ENCODE data around the gene ARGLU1. TPM values are rescaled to one million over a fixed set of nuclear protein-coding genes. Genes with fewer than 3 reads are reported as not detected.
A peak's percentile ranks its signal among the peaks of the same experiment; 100 is the strongest.

ARGLU1 gene
- total RNA-seq, 2 experiments from 2014 or later: 82.3 to 86.6 TPM

DNA sequence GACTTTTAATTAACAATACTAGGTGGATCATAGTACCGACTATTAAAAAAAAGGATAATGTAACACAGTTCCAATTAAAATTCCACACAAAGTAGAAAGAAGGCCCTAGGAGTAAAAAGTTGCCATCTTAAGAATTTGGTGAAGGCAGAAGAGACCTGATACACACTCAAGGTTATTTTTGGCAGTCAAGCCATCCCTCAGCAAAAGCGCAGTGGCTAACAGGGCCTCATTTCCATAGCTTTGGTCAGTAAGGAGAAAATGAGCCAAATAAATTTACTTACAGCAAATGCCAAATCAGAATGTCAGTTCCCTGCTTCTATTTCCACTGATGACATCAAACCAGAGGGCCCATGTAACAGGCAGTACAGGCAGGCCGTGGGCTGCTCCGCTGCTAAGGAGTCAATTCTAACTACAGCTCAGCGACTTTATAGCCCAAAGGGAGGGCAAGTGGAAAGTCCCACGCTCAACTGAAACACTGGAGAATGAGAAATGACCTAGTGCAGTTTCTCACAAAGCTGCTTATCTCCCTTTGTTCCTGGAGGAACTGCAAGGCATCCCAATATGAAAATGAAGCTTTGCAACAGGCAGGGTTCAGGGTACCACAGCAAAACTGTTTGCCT, 6.3 kb downstream of the ARGLU1 start:
- DNase-seq: peak; percentile 76
- Mint-ChIP-seq H3K27me3 (ENCODE audit: low read depth) (no peaks in the 10 kb centered on the region), H3K27ac (peak overlapping the region; percentile 30), H3K9me3 (no peaks in the 10 kb centered on the region), H3K36me3 (ENCODE audit: low read depth) (peaks cover 41% of the 10 kb centered on the region), H3K4me3 (no peak overlapping the region), H3K4me1 (ENCODE audit: low read depth) (peaks cover 67% of the 10 kb centered on the region)
- intact Hi-C loops (cut with micrococcal nuclease): loop anchor here (1.0 kb wide), 2 partner anchors 9 to 59 kb away; no protein-coding TSS in a partner anchor
- CTCF ChIA-PET: no interaction called here

DNA sequence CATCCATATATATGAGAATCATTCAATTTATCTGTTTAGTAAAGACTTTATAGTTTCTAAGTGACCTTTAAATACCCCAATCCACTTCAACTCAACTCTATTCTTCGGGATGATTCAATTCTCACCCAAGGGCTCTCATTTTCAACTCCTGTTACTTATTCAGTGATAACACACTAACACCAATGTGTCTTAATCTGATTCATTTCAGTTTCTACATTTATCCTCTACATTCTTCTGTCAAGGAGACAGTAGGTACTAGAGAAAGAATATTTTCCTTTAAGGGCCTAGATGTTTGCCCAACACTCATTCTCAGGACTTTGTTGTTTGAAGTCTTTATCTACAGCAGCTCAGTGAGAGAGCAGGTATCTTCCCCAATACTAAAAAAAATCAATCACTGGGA, 7.1 kb downstream of the ARGLU1 start:
- Mint-ChIP-seq H3K27me3 (ENCODE audit: low read depth) (no peaks in the 10 kb centered on the region), H3K36me3 (ENCODE audit: low read depth) (peaks cover 42% of the 10 kb centered on the region), H3K27ac (peak overlapping the region; percentile 56), H3K9me3 (no peaks in the 10 kb centered on the region), H3K4me3 (no peak overlapping the region), H3K4me1 (ENCODE audit: low read depth) (peaks cover 67% of the 10 kb centered on the region)
- intact Hi-C loops (cut with micrococcal nuclease): loop anchor here (1.0 kb wide), 2 partner anchors 9 to 59 kb away; no protein-coding TSS in a partner anchor
- CTCF ChIA-PET: interaction anchor here (0.7 kb wide), 1 partner anchor 10 kb away, joined by 3 read pairs; no protein-coding TSS in a partner anchor
- no peak for DNase-seq

DNA sequence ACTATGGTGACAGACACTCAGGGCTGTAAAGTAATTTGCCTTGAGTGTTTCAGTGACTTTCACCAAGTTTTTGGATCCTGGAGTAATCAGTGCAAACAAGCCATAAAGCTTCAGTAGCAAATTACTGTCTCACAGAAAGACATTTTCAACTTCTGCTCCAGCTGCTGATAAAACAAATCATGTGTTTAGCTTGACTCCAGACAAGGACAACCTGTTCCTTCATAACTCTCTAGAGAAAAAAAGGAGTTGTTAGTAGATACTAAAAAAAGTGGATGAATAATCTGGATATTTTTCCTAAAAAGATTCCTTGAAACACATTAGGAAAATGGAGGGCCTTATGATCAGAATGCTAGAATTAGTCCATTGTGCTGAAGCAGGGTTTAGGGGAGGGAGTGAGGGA, 9.4 kb downstream of the ARGLU1 start:
- DNase-seq: no peak
- CTCF ChIA-PET: no interaction called here
- Mint-ChIP-seq H3K4me1 (ENCODE audit: low read depth) (peaks cover 57% of the 10 kb centered on the region), H3K27ac (no peak overlapping the region), H3K4me3 (no peak overlapping the region), H3K9me3 (no peaks in the 10 kb centered on the region), H3K36me3 (ENCODE audit: low read depth) (peaks cover 52% of the 10 kb centered on the region), H3K27me3 (ENCODE audit: low read depth) (no peaks in the 10 kb centered on the region)
- intact Hi-C loops (cut with micrococcal nuclease): no loop called here

DNA sequence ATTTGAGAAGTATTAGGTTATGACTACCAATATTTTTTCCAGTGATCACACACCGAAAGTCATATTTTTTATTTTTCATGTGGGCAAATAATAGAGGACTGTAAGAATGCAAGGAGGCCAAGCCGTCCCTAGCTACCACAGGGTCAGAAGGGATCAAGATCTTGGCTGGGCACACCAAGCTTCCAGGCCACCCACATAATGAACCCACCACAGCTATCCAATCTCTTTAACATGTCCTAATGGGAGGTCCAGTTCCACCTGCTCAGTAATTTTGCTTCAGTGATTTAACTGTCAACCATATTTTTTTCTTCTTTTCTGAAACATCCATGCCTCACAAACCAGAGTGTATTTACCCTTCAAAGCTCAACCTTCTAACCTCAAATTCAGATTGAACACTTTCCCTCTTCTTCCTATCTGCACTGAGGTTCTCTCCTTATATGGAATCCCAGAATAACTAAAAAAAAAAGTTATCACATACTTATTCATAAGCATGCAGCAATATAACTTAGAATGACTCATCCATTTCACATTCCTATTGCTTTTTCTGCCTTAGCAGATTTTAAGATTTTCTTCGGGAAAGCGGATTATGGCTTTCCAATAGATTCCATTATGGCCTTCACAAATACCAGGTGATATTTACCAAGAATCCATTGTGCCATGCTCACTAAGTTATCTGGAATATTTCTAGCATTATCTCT, 12.2 kb downstream of the ARGLU1 start:
- peaks cover 41% of the 10 kb centered on the region for H3K4me1 Mint-ChIP-seq (ENCODE audit: low read depth)
- H3K36me3 Mint-ChIP-seq (ENCODE audit: low read depth): peaks cover 62% of the 10 kb centered on the region
- H3K27me3 Mint-ChIP-seq (ENCODE audit: low read depth): no peaks in the 10 kb centered on the region
- no peak for DNase-seq
- intact Hi-C loops (cut with micrococcal nuclease): no loop called here
- CTCF ChIA-PET: no interaction called here
- H3K27ac Mint-ChIP-seq: no peak overlapping the region
- H3K9me3 Mint-ChIP-seq: no peaks in the 10 kb centered on the region
- H3K4me3 Mint-ChIP-seq: no peak overlapping the region

DNA sequence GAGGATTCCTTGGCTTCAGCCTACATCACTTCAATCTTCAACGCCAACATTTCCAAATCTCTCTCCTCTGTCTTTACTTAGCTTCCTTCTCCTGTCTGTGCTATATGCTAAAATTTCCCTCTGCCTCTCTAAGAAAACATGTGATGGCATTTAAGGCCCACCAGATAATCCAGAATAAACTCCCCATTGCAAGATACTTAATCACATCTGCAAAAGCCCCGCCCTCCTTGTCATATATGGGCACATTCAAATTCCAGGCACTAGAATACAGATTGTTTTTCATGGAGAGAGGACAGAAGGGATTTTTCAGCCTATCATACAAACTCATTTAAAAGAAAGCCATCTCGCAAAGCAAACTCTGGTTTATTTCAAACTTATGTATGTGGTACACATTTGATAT, 16.2 kb downstream of the ARGLU1 start:
- H3K27ac Mint-ChIP-seq: no peak overlapping the region
- intact Hi-C loops (cut with micrococcal nuclease): loop anchor here (2.0 kb wide), 1 partner anchor 15 kb away; no protein-coding TSS in a partner anchor
- H3K4me3 Mint-ChIP-seq: no peak overlapping the region
- H3K27me3 Mint-ChIP-seq (ENCODE audit: low read depth): no peaks in the 10 kb centered on the region
- H3K9me3 Mint-ChIP-seq: no peaks in the 10 kb centered on the region
- DNase-seq: no peak
- CTCF ChIA-PET: interaction anchor here (0.8 to 1.1 kb wide), 2 partner anchors 18 to 68 kb away, joined by 3 read pairs; no protein-coding TSS in a partner anchor
- peaks cover 31% of the 10 kb centered on the region for H3K4me1 Mint-ChIP-seq (ENCODE audit: low read depth)
- peaks cover 51% of the 10 kb centered on the region for H3K36me3 Mint-ChIP-seq (ENCODE audit: low read depth)

DNA sequence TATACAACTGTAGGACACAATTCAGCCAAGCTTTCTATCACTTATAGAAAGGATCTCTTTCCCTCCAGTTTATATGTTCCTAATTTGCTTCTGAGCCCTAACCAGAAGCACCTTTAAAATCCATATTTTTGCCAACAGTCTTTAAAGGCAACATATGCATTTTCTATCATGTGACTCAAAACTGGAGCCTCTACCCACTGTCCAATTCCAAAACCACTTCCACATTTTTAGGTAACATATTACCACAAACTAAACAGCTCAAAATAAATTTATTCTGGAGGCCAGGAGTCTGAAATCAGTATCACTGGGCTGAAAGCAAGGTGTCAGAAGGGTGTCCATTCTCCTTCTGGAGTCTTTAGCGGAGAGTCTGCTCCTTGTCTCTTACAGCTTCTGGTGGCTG, 16.6 kb downstream of the ARGLU1 start:
- peaks cover 29% of the 10 kb centered on the region for H3K4me1 Mint-ChIP-seq (ENCODE audit: low read depth)
- H3K27me3 Mint-ChIP-seq (ENCODE audit: low read depth): no peaks in the 10 kb centered on the region
- H3K4me3 Mint-ChIP-seq: no peak overlapping the region
- DNase-seq: no peak
- CTCF ChIA-PET: interaction anchor here (0.5 to 1.1 kb wide), 3 partner anchors 10 to 69 kb away, joined by 3 read pairs; no protein-coding TSS in a partner anchor
- H3K9me3 Mint-ChIP-seq: no peaks in the 10 kb centered on the region
- no peak overlapping the region for H3K27ac Mint-ChIP-seq
- intact Hi-C loops (cut with micrococcal nuclease): loop anchor here (2.0 kb wide), 1 partner anchor 15 kb away; no protein-coding TSS in a partner anchor
- H3K36me3 Mint-ChIP-seq (ENCODE audit: low read depth): peaks cover 47% of the 10 kb centered on the region

DNA sequence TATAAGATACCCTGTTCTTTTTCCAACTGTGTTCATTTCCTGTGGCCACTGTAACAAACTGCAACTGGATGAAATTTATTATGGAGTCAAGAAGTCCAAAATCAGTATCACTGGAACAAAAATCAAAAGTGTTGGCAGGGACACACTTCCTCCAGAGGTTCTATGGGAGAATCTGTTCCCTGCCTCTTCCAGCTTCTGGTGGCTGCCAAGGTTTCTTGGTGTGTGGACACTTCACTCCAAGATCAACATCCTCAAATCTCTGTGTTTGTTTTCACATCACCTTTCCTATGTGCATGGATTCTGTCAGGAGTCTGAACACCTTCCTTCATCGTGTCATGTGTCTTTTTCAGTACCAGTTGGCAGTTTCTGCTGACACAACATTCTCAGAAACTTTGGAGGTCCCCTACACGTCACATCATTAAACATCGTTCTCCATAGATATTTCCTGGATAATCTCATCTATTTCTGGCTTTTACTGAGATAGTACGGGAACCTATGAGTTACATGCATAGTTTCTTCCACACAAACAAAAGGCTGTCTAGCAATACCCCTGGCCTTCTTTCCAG, 17.3 kb downstream of the ARGLU1 start:
- Mint-ChIP-seq H3K9me3 (no peaks in the 10 kb centered on the region), H3K27me3 (ENCODE audit: low read depth) (no peaks in the 10 kb centered on the region), H3K36me3 (ENCODE audit: low read depth) (peaks cover 40% of the 10 kb centered on the region), H3K27ac (peak overlapping the region; percentile 20), H3K4me1 (ENCODE audit: low read depth) (peaks cover 24% of the 10 kb centered on the region), H3K4me3 (no peak overlapping the region)
- DNase-seq: no peak
- intact Hi-C loops (cut with micrococcal nuclease): loop anchor here (2.0 kb wide), 1 partner anchor 16 kb away; no protein-coding TSS in a partner anchor
- CTCF ChIA-PET: interaction anchor here (0.5 to 1.1 kb wide), 3 partner anchors 10 to 17 kb away, joined by 3 read pairs; no protein-coding TSS in a partner anchor

DNA sequence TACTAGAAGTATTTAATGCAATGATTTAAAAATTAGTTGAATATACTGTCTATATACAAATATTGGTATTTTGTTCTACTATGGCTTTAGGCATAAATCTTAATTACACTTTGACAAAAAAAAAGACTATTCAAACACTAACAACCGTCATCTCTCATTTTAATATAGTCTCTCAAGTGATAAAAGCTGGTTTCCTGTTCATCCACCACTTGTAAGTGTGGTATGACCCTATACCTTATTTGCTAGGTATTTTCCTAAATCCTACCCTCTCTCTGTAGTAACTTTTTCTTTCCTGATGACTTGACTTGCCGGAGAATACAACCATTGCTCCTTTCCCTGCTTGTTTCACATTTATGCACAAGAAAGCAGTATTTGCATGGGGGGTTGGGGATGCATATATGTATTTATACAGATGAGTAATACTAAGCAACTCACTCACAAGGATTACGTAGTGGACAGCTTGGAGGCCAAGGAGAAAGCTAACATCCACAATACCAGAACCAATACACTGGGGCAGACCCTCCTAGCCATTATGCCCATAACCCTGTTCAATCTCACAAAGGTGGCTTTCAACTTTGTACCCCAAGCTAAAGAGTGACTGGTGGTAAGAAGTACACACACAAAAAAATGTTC, 19.8 kb downstream of the ARGLU1 start:
- peaks cover 13% of the 10 kb centered on the region for H3K4me1 Mint-ChIP-seq (ENCODE audit: low read depth)
- H3K9me3 Mint-ChIP-seq: no peaks in the 10 kb centered on the region
- H3K27ac Mint-ChIP-seq: no peak overlapping the region
- peaks cover 22% of the 10 kb centered on the region for H3K36me3 Mint-ChIP-seq (ENCODE audit: low read depth)
- CTCF ChIA-PET: no interaction called here
- DNase-seq: no peak
- intact Hi-C loops (cut with micrococcal nuclease): no loop called here
- no peak overlapping the region for H3K4me3 Mint-ChIP-seq
- no peaks in the 10 kb centered on the region for H3K27me3 Mint-ChIP-seq (ENCODE audit: low read depth)

DNA sequence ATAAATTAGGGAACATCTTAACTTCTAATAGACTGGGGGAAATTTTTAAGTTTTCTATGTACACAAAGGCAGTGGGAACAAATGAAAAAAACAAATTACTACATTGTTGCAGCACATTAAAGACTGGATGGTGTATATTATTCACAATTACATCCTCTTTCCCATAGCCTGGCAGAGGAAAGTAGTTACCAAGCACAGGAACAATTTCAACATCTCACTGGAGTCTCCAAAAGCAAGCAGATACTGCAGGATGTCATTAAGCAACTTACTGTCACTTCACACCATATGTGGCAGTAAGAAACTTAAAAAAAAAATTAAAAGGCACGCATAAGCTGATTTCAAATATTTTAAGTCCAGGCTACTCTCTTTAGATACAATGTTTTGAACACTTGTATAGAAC, 26.1 kb downstream of the ARGLU1 start:
- Mint-ChIP-seq H3K27ac (no peak overlapping the region), H3K4me1 (ENCODE audit: low read depth) (no peaks in the 10 kb centered on the region), H3K27me3 (ENCODE audit: low read depth) (no peaks in the 10 kb centered on the region), H3K9me3 (no peaks in the 10 kb centered on the region), H3K36me3 (ENCODE audit: low read depth) (peaks cover 3% of the 10 kb centered on the region), H3K4me3 (no peak overlapping the region)
- intact Hi-C loops (cut with micrococcal nuclease): no loop called here
- CTCF ChIA-PET: interaction anchor here (0.6 to 0.9 kb wide), 2 partner anchors 15 to 1846 kb away, joined by 4 read pairs; no protein-coding TSS in a partner anchor
- DNase-seq: no peak

DNA sequence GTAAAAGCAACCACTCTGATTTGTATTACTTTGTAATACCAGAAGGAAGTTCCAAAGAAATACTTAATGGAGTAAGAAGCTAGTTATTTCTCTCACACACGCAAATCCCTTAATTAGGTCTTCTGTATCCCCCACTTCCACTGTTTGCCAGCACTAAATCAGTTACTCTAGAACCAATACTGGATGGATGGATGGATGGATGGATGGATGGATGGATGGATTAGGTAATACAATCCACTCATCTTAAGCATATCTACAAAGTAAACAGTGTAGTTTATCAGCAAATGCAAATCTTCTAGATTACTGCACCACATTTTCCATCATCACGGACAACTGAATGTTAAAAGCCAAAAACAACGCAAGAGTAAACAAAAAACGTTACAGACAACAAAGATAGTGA, 27.3 kb downstream of the ARGLU1 start:
- Mint-ChIP-seq H3K27ac (no peak overlapping the region), H3K4me3 (no peak overlapping the region), H3K27me3 (ENCODE audit: low read depth) (peaks cover 3% of the 10 kb centered on the region), H3K4me1 (ENCODE audit: low read depth) (peaks cover 4% of the 10 kb centered on the region), H3K36me3 (ENCODE audit: low read depth) (peaks cover 3% of the 10 kb centered on the region), H3K9me3 (no peaks in the 10 kb centered on the region)
- intact Hi-C loops (cut with micrococcal nuclease): no loop called here
- CTCF ChIA-PET: interaction anchor here (0.7 kb wide), 1 partner anchor 81 kb away, joined by 3 read pairs; no protein-coding TSS in a partner anchor
- no peak for DNase-seq

DNA sequence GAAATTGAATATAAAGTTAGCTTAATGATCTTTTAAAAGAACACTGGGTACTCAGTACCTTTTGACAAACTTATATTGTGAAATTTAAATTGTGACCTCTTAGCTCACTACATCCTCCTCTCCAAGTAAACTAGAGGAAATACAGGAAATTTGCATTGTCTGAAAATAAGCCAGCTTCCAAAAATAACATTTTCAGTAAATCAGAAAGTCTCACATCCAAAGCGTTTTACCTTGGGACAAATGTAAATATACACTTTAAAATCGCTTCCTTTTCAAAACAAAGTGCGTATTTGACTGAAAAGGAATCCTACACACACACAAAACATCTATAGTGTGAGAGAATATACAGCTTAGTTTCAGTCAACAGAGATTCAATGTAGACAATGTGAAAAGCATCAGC, 30.4 kb downstream of the ARGLU1 start:
- intact Hi-C loops (cut with micrococcal nuclease): loop anchor here (2.0 to 10.0 kb wide), 4 partner anchors 163 to 1759 kb away; no protein-coding TSS in a partner anchor
- no peak for DNase-seq
- peaks cover 20% of the 10 kb centered on the region for H3K27me3 Mint-ChIP-seq (ENCODE audit: low read depth)
- peaks cover 16% of the 10 kb centered on the region for H3K4me1 Mint-ChIP-seq (ENCODE audit: low read depth)
- no peak overlapping the region for H3K4me3 Mint-ChIP-seq
- H3K27ac Mint-ChIP-seq: no peak overlapping the region
- no peaks in the 10 kb centered on the region for H3K9me3 Mint-ChIP-seq
- H3K36me3 Mint-ChIP-seq (ENCODE audit: low read depth): peaks cover under 1% of the 10 kb centered on the region
- CTCF ChIA-PET: interaction anchor here (0.8 to 2.2 kb wide), 4 partner anchors 12 to 83 kb away, joined by 3 to 11 read pairs (median 5); partner anchors contain the start of gene ARGLU1

Data from activated naive CD4-positive, alpha-beta T cell treated with anti-CD3 and anti-CD28 coated beads for 36 hours (primary cell).